HG03108 (cell line): ENCODE measurements around the gene SETD6.
"Not testable (repeated sequence)": the region's sequence is repeated elsewhere in the genome, so short reads cannot be mapped to it uniquely, and the experiment has no call there.

Experiments
- ATAC-seq: cut with Tn5 transposase; IDR thresholded peaks from one replicate; pipeline ENCODE4 v1.9.1; 2021; ENCODE audit warnings: moderate library complexity; ENCODE audit not compliant: unreplicated experiment

The SETD6 gene, protein sequence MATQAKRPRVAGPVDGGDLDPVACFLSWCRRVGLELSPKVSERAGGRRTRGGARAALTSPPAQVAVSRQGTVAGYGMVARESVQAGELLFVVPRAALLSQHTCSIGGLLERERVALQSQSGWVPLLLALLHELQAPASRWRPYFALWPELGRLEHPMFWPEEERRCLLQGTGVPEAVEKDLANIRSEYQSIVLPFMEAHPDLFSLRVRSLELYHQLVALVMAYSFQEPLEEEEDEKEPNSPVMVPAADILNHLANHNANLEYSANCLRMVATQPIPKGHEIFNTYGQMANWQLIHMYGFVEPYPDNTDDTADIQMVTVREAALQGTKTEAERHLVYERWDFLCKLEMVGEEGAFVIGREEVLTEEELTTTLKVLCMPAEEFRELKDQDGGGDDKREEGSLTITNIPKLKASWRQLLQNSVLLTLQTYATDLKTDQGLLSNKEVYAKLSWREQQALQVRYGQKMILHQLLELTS

DNA sequence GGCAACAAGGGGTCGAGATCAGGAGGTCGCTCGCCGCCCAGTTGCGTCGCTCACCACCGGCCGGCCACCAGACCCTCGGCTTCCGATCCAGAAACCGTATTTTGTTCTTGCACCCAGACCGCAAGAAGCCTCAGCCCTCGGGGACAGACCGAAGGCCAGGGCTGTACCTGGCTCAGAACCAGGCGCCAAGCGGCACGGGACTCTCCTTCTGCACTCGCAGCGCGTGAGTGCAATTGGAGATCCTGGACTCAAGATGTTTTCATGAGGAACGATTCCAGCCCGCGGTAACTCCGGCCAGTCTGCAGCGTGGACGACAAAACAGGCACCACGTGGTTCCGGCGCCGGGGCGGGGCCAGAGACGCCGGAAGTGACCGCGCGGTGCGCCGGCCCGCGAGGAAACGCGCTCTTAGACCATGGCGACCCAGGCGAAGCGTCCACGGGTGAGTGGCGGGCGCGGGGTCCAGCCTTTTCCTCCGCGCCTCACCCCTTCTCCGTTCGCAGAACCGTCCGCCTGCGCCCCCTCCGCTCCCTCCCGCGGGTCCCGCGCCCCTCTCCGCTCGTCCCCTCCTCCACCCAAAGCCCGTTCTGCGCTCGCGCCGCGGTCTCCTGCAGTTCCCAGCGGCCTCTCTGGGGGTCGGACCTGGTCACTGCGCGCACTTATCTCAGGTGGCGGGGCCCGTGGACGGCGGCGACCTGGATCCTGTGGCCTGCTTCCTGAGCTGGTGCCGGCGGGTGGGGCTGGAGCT lies at the start of gene SETD6:
Gene SETD6 (plus strand): TSS at position 393 of the 746 bp plus-strand sequence. CDS start 21 bp downstream, at position 414.
- peak; percentile 75 for ATAC-seq

DNA sequence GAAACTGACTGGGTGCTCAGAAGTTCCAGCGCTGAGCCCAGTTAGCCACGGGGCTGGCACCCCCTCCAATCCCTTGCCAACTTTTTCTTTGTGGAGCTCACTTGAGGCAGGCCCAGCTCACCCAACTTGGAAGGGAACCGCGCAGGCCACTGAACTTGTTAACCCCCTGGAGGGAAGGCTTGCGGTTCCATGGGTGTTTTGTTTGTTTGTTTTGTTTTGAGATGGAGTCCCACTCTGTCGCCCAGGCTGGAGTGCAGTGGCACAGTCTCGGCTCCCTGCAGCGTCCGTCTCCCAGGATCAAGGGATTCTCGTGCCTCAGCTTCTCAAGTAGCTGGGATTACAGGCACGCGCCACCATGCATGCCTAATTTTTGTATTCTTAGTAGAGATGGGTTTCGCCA lies 49.5 kb upstream of the SETD6 start:
- ATAC-seq: no peak

DNA sequence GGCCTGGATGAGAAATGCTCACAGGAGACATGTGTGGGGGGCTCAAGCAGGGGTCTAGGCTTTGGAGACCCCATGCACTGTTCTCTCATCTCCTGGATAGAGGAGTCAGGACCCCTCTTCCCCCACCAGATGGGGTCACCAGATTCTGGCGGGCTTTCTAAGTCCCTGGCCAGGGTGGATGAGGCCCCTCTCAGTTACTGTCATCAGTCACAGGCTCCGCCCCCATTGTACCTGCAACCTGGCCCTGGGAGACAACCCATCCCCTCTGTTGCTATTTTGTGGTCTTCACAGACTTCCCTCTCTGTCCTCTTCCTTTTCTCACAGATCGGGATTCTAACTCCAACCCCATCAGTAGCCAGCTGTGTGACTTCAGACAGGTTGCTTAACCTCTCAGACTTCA lies 48.9 kb upstream of the SETD6 start:
- ATAC-seq: no peak

DNA sequence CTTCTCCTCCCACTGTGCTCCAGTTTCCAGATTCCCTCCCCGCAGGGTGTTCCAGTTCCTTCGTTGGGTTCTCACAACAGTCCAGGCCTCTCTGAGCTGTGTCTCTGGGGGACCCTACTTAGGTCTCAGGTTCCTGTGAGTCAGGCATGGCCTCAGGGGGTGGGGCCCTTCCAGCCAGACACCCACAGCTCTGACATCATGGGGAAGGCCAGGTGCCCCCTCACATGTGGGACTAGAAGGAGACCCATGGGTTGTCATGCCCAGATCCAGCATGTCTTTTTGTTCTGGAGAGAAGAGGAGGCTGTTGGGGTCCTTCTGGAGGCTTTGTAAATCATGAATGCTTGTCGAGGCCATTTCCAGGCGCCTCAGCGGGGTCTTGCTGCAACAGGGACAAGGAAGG lies 47.4 kb upstream of the SETD6 start:
- ATAC-seq: no peak

DNA sequence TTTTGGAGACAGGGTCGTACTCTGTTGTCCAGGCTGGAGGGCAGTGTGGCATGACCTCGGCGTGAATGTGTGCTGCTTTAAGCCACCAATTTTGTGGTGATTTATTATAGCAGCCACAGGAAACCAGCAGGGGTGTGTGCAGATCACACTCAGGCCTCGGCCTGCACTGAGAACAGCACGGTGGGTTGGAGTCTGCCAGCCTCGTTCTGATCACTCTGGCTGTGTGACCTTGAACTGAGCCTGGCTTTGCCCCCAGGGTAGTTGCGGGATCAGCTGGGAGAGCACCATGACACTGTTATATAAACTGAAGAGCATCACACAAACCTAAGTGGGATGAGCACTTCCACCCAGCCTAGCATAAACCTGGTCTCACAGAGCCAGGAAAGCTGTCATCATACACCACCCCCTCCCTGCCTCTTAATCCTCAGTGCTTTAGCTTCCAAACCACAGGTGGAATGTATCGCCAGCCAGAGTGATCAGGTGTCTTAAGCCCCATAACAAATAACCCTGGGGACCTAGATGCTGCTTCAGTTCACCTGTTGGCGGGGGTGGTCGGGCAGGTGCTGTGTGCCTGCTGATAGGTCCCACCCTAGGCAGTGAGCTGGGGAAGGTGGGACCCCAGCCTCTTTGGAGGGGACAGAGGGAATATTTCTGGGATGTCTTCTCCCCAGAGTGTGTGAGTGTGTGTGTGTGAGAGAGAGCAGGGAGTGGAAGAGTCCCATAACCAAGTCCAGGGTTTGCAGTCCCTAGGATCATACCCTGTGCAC lies 43.9 kb upstream of the SETD6 start:
- ATAC-seq: no peak

DNA sequence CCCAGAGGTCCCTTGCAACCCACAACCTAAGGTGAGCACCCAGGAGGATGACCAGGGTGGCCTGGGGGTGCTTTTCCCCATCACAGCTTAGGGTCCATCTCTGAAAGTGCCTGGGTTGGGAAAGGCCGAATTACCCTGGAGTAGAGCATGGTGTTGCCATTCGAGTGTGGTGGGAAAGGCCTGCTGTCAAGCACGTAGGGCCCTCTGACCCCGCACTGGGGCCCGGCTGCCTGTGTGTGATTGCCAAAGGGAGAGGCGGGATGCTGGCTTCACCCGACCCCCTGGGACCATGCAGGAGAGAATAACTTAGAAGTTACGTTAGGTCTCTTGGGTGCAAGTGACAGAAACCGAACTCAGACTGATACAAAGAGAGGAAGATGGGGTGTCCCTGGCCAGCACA lies 43.1 kb upstream of the SETD6 start:
- ATAC-seq: no peak

DNA sequence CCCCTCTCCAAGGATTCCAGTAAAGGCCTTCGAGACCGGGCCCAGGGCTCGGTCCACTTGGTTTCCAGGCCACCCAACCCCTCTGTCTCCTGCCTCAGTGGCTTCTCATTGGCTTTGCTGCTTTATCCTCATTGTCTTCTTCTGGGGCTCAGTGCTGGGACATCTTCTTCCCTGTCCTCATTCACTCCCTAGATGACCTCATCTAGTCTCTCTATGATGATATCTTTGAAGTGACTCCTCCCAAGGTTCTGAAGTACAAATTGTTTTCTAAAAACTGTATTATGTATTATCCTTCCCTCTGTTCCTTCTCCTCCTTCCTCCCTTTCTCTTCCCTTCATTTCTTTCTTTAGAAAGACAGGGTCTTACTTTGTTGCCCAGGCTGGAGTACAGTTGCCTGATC lies 42.5 kb upstream of the SETD6 start:
- no peak for ATAC-seq

DNA sequence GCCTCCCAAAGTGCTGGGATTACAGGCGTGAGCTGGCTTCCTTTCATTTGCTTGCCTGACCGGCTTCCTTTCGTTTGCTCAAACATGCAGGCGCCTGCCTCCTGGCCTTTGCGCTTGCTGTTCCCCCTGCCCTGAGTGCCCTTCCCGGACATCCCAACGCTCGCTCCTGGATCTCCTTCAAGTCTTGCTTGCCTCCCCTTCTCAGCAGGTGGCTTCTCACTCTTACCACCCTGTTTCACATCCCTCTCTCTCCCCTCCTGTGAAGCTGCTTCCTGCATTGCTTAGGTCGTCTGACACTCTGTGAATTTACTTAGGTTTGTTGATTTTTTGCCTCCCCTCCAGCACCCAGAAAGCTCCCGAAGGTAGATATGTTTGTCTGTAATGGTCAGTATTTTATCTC lies 41.0 kb upstream of the SETD6 start:
- no peak for ATAC-seq

DNA sequence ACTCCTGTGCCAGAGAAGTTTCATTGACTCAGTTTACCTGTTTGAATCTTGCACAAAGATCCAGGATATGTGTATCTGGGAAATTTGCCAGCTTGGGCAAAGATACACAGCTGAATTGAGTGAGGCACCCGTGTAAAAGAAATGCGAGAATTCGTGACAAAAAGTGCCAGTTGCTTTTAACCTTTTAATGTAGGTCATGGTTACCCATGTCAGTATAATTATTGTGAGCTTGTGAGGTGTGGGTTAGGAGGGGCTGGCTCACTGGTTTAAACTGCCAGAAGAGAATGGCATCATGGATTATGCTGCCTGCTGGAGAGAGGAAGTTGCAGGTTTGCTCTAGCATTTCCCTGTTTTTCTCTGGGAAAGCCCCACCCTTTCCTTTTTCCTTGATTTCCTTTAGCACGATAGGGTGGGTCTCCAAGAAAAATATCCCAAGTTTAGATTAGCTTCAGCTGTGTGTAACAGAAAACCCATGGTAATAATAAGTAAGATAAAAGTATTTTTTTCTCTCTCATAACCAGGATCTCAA lies 40.2 kb upstream of the SETD6 start:
- ATAC-seq: no peak

DNA sequence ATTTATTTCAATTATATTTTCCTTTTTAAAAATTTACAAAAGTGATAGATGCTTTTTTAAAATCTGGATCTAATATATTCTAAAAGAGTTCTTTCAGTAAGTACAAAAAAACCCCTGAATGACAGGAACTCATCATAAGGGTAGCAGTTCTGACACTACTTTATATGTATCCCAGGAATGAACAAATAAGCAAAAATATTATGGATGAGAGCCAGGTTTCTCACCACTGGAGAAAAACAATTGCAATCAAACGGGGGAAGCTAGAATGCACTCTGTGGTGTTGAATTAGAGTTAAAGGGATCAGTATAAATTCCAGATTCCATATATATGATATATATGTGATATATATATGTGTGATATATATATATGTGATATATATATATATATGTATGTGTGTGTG lies 38.5 kb upstream of the SETD6 start:
- ATAC-seq: no peak

DNA sequence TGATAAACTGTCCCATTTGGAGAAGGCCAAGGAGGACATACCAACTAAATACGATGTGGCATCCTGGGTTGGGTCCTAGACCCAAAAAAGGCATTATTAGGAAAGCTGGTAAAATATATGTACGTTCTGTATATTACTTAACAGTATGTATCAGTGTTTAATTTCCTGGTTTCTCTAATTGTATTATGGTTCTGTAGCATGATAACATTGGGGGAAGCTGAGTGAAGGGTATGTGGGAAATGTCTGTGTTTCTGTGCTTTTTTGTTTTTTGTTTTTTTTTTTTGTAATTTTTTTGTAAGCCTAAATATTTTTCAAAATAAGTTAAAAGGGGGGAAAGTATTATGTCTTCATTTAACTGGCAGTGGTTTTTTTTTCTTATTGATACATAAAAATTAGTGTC lies 36.9 kb upstream of the SETD6 start:
- ATAC-seq: no peak

DNA sequence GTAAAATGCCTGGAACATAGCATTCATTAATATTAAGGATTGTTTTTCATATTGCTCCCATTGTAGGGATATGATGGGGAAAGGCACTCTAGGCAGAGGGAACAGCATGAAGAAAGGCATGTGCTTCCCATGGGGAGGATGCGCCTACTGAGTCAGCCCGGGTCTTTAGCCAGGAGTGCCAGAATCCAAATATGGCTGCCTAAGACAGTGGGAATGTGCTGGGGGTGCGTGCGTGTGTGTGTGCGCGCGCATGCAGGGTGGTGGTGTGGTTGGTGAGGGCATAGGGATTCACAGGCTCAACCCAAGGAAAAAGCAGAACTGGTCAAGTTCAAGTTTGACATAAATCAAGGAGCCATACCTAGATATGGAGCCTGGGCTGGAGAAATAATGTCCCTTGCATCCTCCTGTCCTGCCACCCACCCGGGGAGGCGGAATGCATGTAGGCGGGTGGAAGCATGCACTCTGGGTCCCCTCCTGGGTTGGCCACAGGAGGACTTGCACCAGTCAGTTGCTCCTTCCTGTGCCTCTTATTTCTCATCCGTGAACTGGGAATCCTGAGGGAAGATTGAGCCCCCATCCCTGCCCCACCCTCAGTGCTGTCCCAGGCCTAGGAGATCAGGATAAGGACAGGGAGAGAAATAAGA lies 34.0 kb upstream of the SETD6 start:
- no peak for ATAC-seq

DNA sequence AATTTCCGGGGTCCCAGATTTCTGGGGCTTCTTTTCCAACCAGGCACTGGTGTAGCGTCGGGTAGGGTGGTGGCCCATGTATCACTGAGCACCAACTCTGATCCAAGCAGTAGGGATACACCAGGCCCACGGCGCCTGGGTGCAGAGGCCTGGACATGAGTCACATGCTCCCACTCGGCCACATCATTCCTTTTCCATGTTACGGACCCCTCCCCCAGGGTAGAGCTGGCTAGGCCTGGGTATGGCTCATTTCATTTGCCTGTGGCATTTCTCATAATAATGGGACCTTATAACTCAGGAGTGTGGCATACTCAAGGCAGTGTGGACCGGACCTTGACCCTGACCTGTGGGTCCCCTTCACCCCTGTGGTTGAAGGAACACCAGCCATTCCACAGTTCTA lies 33.4 kb upstream of the SETD6 start:
- no peak for ATAC-seq

DNA sequence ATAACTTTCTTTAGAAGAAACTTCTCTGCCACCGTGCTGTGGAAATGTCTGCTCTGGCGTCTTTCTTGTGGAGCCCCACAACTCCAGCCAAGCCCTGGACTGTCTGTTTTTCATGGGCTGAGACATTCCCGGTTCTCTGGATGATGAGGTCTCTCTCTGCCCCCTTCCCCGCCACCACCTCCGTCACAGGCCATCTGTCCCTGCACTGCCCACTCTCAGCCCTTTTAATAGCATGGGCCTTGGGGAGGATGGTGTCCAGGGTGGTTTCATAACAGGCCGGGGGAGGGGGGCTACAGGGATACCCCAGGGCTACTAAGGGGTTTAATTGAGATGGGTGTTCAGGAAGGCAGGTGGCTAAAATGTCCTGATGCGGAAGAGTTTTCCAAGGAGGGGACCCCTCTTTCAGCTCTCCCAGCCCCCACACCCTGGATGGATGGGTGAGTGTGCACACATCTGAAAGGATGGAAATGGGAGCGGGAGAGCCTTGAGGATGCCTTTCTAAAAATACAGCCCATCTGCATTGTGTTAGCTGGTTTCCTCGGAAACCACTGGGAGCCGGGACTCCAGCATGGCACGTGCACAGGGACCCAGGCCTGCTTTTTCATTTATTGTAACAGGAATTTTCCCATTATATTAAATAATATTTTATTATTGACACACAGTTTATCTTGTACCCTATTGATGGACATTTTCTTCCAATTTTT lies 30.0 kb upstream of the SETD6 start:
- ATAC-seq: no peak

DNA sequence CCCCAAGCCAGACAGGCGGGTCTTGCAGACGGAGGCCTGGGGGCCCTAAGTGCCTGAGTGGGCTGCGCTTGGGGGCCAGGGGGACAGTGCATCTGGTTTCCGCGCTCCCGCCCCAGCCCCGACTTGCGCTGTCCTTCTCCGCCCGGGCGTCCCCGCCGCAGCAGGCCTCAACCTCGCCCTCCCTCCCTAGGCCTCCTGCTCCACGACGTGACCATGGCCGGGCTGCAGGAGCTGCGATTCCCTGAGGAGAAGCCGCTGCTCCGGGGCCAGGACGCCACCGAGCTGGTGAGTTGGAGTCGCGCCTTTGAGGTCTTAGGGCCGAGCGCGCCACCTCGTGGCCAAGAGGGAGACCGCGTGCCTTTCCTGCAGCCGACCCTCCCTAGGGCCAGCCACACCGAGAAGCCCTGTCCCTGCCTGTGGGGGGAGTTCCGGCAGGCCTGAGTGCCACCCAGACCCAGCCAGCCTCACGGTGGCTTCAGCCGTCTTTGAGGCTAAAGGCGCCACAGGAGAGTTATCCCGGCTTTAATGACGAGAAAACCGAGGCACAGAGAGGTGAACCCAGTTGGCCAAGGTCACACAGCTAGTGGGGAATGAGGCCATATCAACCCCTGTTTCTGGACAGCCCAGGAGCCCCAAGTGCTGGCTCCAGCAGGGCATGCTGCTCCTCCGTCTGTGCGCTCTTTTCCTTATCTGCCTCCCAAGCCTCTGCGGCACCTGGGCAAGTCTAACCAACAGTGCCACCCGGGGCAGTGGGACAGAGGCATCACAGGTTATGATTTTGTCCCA lies 27.6 kb upstream of the SETD6 start:
- no peak for ATAC-seq

DNA sequence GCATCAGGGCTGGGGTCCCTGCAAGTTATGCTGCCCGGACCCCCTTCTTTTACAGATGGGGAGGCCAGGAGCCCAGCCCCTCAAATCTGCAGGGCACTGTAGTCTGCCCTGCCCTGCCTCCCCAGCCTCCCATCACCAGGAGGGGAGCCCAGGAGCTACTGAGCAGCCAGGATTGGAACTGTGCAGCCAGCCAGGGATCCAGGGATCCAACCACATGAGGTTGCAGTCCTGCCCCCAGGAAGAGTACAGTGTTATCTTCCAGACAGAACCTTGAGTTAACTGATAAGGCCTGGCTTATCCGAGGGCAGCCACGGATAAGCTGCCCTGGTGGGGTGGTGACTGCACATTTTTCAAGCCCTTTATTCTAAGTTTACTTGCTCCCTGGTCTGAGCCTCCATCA lies 26.8 kb upstream of the SETD6 start:
- ATAC-seq: no peak

DNA sequence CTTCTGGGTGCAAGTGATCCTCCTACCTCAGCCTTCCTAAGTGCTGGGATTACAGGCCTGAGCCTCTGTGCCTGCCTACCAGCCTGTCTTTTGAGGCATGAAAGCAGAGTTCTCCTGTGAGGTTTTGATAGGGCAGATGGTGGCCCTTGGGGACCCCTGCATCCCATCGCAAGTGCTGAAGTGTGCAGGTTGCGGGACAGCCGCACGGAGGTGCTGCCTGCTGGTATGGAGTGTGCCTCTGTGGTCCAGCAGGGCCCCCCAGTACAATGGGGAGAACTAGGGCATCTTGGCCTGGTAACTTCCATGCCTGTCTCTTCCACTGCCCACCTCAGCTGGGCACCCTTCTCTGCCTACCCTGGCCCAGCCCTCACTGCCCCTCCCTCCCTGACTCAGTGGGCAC lies 25.3 kb upstream of the SETD6 start:
- no peak for ATAC-seq

DNA sequence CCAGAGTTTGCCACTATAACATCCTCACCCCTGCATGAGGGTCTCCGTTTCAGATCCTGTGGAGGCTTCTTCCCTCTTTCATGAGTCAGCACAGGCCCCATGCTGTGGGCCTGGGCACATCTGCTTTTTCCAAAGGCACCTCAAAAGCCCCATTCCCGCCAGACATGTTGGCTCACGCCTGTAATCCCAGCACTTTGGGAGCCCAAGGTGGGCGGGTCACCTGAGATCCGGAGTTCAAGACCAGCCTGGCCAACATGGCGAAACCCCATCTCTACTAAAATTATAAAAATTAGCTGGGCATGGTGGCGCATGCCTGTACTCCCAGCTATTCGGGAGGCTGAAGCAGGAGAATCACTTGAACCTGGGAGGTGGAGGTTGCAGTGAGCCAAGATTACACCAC lies 24.8 kb upstream of the SETD6 start:
- not testable (repeated sequence) for ATAC-seq

DNA sequence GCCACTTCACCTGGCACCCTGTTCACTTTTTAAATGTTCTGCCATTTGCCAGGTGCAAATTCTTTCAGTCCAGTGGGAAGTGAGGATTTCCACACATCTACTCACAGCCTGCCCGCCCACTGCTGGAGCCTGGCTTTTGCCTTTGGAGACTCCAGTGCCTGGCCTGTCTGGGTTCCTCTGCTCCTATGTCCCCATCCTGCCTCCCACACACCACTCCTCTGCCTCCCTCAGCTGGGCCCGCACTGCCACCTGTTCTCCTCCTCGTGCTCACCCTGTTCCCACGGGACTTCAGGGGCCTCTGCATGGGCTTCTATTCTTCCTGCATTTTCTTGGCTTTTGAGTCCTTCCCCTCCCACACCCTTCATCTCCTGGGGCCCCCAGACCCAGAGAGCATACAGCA lies 23.3 kb upstream of the SETD6 start:
- no peak for ATAC-seq
